HG03064 (cell line): ENCODE results near the gene RAB9A.
"Not testable (repeated sequence)": the region's sequence is repeated elsewhere in the genome, so short reads cannot be mapped to it uniquely, and the experiment has no call there.

Experiments
- ATAC-seq: cut with Tn5 transposase; IDR thresholded peaks from one replicate; pipeline ENCODE4 v1.9.1; 2021; ENCODE audit warnings: low read depth; ENCODE audit not compliant: unreplicated experiment

RAB9A gene

DNA sequence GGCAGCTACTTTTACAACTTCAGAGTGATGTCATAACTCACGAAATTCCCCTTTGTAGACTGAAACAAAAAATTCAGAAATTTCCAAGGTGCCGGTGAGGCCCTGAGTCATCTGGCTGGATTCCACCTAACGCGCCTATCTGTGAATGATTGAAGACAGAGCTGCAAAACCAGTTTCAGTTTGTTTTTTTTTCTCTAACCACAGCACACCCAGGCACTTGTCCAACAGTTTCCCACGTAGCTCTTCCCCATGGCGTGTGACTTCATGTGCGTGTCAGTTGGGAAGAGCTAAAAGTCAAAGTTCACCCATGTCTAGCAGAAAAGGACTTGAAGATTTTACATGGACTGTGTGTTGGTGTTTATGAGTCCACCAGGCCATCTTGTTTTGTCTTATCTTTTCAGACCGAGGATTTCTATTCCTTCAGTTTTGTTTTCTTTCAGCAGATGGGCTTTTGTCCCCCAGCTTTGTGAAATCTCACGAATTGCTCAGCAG lies 19.6 kb upstream of the RAB9A start:
- ATAC-seq, result peak; percentile 80

DNA sequence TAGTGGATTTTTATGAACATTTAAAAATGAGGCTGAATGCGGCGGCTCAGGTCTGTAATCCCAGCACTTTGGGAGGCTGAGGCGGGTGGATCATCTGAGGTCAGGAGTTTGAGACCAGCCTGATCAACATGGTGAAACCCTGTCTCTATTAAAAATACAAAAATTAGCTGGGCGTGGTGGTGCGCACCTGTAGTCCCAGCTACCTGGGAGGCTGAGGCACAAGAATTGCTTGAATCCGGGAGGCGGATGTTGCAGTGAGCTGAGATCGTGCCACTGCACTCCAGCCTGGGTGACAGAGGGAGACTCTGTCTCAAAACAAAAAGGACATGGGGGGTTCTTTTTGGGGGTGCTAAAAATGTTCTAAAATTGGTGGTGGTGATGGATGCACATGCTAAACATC lies 19.2 kb upstream of the RAB9A start:
- not testable (repeated sequence) for ATAC-seq

DNA sequence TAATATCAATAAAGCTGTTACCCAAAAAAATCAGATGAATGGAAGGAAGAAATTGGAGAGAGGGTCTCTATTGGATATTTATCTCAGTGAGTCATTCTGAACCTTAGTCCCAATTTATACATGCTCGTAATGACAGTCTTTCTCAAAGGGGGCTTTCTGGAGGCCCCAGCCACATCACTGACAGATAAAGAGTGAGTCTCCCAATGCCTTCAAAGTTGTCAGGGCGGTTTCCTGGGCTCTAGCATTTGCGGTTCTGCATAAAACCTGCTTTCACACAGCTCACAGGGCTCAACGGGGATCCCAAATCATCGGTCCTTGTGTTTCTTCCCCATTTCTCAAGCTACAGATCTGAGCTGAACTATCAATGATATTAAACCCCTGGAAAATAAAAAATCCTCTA lies 18.7 kb upstream of the RAB9A start:
- ATAC-seq, result no peak

DNA sequence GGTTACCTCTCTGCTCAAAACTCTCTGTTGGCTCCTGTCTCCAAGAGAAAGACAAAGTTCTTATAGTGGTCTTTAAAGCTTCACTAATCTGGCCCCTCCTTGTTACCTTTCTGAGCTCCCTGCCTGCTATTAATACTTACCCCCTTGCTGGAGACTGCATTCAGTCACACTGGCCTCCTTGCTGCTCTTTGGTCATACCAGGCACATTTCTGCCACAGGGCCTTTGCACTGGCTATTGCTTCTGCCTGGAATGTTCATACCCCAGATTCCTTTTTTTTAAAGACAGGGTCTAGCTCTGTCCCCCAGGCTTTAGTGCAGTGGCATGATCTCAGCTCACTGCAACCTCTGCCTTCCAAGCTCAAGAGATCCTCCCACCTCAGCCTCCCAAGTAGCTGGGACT lies 15.9 kb upstream of the RAB9A start:
- no peak for ATAC-seq

DNA sequence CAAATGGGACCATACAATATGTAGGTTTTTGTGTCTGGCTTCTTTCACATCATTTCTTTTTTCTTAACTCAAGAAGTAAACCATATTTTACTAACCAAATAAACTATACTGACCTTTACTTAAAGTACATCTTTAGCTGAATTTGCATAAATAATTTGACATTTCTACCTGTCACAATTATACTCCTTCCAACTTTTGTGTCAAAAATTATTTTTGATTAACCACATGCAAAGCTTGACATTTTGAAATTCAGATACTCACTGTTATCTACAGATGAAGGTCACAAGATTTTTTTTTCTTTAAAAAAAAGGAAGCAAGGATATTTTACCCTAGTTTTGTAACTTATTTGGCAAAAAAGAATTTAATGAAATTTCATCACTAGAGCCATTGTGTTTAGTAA lies 12.0 kb upstream of the RAB9A start:
- ATAC-seq, result no peak

DNA sequence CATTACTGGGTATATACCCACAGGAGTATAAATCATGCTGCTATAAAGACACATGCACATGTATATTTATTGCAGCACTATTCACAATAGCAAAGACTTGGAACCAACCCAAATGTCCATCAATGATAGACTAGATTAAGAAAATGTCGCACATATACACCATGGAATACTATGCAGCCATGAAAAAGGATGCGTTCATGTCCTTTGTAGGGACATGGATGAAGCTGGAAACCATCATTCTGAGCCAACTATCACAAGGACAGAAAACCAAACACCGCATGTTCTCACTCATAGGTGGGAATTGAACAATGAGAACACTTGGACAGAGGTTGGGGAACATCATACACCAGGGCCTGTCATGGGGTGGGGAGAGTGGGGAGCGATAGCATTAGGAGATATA lies 9.2 kb upstream of the RAB9A start:
- ATAC-seq, result not testable (repeated sequence)

DNA sequence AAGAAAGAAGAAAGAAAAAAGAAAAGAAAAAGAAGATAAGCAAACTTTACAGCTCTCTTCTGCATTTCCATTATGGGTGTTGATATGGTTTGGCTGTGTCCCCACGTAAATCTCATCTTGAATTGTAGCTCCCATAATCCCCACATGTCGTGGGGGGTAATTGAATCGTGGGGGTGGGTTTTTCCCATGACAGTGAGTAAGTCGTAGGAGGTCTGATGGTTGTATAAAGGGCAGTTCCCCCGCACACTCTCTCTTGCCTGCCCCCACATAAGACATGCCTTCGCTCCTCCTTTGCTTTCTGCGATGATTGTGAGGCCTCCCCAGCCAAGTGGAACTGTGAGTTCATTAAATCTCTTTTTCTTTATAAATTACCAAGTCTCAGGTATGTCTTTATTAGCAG lies 7.3 kb upstream of the RAB9A start:
- no peak for ATAC-seq

DNA sequence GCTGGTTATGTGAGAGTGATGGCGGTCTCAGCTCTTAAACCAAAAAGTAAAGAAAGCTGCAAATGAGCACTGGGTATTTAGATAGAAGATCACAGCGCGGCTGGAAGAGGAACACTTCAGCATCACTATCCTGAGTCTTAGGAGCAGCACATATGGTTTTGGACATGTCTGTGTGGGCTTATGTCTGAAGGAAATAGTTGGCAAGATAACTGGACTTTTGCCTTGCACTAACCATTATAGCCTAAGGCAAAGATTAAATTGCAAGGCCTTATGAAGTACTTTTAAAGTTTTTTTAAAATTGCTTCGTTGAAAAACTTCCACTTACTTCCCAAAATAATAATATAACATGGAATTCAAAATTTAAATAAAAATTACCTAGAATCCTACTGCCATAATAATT lies 4.6 kb upstream of the RAB9A start:
- ATAC-seq, result no peak

DNA sequence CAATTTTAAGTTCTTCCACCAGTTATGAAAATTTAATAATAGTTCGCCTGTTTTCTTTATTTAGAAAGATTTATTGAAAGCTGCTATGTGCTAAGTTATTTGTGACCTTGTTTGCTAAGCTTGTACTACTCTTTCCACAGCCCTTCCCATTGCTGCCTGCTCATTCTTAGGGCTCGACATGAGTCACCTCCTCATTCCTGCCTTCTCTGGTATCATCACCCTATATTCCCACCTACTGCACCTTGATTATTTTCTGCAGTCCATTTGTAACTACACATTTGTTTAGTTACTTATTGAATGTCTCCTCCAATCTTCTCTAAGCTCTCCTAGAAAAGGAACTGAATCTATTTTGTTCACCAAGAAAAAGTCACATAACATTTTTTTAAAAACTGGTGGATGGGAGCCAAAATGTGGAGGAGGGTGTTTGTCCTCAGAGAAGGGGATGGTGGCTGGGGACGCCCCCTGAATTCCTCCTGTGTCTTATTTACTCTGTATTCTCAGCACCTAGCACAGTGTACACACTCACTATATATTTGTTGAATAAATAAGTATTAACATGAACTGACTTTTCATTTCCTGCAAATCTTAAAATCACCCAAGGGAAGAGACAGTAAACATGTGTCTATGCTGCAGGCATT lies 3.7 kb upstream of the RAB9A start:
- ATAC-seq, result no peak

DNA sequence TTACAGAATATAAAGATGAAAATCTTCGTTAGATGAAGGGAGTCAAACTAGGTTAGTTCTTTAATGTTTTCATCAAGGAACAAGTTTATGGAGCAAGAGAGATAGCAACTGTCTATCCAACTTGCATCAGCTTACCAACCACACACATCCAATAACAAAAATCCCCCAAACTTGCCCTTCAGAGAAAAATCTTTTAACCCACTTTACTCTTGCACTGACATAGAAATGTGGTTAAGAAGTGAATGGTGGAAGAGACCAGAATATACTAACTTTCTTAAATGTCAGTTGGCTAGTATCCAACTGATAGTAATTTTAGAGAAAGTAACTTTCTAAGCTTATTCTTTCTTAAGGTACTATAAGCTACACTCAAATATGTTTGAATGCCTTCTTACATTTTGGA lies 1.7 kb upstream of the RAB9A start:
- ATAC-seq, result no peak

DNA sequence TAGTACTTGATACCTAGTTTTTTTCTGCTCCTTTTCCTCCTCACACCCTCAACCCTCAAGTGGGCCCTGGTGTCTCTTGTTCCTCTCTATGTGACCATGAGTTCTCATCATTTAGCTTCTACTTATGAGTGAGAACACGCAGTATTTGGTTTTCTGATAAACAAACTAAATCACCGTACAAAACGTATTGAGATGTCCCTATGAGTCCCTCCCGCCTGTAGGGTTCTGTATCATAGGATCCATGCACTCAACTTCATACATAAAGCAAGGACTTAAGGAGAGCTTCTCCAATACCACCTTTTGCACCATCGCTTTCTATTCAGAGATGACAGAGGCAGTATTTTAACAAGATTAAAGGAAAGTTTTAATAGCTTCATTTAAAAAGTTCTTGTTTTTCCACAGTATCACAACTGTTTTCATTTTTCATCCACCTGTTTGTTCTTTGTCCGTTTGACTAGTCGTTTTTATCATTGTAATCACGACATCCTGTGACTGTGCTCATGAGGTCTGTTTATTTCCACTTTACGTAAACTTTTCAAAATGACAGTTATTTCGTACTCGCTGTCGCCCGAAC lies 457 bp upstream of the RAB9A start:
- no peak for ATAC-seq

DNA sequence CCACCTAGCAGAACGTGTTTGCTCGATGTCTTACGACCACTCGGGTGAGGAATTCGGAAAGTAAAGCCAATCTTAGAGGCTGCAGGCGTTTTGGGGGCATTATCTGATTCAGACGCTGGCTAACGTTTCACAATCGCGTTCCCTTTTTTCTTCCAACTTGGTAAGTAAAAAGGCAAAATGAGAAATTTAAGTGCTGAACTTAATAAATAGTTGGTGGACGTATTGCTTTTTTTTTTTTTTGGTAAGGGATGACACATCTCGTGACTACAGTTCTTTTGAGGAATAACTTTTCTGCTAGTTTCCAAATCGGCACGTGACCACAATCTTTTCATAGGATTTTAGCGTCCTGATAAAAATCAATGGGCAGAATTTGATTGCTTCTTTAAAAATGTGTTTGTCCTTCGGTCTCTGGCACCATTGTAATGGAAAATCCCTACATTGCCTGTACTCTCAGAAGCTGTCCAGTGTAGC lies 848 bp downstream of the RAB9A start:
- ATAC-seq, result no peak

DNA sequence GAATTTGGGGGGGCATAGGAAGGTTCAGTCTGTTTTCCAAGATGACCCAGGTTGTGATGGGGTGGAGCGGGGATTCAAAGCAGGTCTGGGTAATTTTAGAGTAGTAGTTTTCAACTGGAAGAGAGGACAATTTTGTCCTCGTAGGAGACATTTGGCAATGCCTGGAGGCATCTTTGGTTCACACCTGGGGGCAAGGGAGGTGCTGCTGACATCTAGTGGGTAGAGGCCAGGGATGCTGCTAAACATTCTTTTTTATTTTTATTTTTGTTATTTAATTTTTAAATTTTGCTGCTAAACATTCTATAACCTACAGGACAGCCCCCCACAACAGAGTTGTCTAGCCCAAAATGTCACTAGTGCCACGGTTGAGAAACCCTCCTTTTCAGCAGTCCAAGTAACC lies 1.9 kb downstream of the RAB9A start:
- ATAC-seq, result no peak

DNA sequence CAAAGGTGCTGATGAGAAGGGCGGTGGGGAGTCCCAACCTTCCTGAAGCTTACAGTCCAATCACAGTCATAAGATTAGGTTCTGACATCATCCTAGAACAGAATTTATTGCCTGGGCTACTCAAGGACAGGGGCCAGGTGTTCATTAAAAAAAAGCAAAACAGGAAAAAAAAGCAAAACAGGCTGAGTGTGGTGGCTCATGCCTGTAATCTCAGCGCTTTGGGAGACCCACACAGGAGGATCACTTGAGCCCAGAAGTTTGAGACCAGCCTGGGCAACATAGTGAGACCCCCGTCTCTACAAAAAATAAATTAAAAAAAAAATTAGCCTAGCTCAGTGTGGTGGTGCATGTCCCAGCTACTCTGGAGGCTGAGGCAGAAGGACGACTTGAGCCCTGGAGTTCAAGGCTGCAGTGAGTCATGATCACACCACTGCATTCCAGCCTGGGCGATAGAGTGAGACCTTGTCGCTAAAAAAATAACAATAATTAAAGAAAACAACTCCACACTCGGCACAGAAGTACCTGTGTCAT lies 3.0 kb downstream of the RAB9A start:
- ATAC-seq, result no peak

DNA sequence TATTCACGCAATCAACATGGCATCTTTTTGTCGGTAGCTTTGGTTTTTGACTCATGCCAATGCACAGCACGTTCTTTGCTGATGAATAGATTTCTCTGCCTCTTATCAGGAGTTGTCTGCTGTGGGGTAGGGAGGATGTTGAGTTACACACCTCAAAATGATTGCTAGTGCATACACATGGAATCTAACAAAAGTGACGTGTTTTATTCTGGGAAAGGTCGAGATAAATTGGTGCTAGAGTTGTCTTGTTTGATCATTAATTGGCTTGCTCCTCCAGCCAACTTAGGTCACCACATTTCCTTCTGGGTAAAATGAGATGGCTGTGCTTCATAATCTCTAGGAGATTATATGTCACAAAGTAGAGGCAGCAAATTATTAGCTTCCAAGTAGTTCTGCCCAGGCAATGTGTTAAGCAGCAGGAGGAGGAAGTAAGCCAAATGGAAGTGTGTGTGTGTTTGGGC lies 3.9 kb downstream of the RAB9A start:
- no peak for ATAC-seq

DNA sequence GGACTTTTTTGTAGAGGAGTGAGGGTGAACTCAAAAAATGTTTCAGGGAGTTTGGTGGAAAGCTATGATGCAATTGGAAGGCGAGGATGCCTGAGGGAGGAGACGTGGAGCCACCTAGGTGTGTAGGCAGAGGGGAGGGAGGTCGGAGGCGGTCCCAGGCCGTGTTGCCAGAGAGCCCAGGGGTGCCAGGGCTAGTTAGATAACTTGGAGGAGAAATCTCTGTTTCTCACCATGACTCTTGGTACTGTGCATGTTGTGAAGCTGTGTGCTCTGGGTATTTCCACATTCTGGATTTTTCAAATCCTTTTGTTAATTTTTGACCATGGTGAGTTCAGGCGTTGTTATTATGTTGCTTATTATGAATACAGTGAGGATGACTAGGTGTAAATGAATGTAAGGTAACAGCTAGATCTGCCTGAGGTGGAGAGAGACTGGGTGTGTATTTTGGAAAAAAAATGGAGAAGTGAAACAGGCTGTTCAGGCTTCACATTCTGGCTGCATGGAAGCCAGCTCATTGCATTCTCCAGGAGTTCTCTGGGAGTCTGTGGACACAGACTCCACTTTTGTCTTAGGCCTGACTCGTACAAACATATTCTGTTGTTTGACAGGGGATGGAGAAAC lies 4.5 kb downstream of the RAB9A start:
- no peak for ATAC-seq

DNA sequence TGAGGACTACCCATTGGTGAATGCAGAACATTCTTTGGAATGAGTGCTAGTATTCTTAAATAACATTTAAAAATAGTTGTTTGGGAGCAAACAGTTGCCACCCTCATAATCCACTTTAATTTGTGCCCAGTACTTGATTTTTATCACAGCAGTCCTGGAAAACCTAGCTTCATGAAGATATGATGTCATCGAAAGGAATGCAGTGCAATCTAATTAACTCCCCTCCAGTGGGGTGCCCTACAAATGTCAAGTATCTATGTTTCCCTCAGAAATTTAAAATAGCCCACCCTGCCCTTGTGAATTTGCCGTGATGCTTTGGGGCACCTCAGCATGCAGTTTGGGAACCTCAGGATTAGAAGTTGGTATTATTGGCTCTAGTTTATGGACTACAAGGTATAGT lies 5.4 kb downstream of the RAB9A start:
- no peak for ATAC-seq

DNA sequence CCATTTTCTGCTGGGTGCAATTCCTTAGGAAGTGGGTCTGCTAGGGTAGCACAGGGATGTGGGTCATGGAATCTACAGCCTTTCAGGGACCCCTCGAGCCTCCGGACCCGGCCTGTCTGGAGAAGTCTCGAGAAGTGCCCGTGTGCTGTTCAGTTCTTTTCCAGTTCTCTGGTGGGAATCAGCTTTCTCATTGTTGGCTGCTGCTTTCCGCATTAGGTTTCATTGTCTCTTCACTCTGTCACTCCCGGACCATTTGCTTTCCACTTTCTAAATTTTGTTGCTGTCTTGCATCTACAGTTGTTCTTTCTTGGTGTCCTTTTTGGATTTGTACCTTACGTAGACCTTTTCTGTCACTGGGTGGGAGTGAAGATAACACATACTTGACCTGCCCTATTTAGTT lies 6.1 kb downstream of the RAB9A start:
- ATAC-seq, result no peak

DNA sequence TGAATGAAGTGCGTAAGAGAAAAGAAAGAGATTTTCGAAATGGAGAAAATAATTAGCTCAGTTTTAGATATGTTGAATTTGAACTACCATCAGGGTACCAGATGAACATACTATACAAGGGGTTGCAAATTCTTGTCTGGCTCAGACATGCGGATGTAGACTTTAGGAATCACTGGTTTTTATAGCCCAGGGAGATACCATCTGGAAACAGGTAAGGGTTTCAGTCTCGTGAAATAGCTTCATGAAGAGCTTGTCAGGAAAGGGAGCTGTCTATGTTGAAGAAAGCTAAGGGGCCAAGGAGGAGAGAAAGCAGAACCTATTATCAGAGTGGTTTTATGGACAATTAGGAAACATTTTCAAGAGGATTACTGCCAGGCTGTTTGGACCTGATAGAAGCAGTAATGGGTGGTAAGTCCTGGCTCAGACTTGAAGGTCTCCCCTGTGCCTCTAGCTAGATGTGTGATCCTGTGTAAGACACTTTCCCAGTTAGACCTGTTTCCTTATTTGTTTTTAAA lies 6.7 kb downstream of the RAB9A start:
- ATAC-seq, result no peak

DNA sequence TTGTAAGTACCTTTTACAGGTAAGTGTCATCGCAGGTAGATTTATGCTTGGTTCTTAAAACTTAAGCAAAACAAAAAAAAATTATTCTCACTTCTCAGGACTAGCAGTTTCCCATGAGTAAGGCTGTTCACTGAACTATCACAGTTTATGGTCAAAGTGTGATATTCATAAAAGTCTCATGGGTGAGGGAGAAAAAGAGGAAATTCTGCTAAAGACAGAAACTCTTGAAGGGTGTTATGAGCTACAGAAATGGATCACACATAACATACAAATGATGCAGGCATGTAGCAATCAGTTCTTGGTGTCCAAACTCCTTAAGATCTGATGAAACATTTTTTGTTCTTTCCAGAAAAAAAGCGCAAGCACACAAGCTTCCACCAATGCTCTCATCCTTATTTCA lies 8.5 kb downstream of the RAB9A start:
- ATAC-seq, result peak; percentile 56

DNA sequence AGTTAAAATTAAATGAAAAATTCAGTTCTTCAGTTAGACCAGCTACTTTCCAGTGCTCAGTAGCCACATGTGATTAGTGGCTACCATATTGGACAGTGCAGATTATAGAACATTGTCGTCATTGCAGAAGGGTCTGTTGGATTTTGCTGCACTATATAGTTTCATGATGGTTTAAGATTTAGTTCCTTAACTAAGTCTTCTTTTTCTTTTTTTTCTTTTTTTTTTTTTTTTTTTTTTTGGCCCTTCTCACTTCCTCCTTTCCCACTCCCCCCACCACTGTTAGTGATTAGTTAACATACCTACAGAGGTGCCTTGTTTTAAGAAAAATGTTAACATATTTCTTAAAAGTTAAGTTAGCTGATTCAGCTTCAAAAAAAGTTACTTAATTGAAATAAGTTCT lies 9.0 kb downstream of the RAB9A start:
- no peak for ATAC-seq

DNA sequence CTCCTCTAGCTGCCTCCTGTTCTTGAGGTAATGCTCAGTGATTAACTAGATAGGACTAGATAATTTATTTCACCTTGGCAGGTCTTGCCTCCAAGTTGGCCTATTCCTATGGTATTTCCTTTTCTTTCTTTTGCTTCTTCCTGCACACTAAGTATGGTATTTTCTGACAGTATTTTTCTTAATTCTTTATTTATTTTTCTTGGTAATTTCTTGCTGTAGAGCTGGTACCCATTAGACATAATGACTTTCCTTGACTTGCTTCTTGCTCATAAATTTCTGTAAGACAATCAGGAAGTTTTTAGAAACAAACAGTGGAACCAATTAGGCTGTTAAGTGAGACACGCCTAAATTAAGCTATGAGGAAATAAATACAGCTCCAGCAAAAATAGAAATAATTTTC lies 9.5 kb downstream of the RAB9A start:
- ATAC-seq, result no peak
